ENCODE measurements around the gene GIMAP6.
"Not testable (repeated sequence)": the region's sequence is repeated elsewhere in the genome, so short reads cannot be mapped to it uniquely, and the experiment has no call there.

Gene GIMAP6

GRCh38 chr7:150631866-150632864 is at the start of gene GIMAP6:
TSS of gene GIMAP6 (minus strand) at chr7:150632385. CDS start at chr7:150630142, 2,243 bp downstream.
- DNase-seq (ENCODE audit: low read depth): peak; percentile 16

- DNase-seq (ENCODE audit: low read depth): not testable (repeated sequence)
Measured at GRCh38 chr7:150680364-150680763, 48.2 kb upstream of the GIMAP6 start.

GRCh38 chr7:150678601-150679000 is 46.4 kb upstream of the GIMAP6 start:
- DNase-seq (ENCODE audit: low read depth): not testable (repeated sequence)

GRCh38 chr7:150676854-150677253 is 44.7 kb upstream of the GIMAP6 start:
- not testable (repeated sequence) for DNase-seq (ENCODE audit: low read depth)

GRCh38 chr7:150676276-150676675 is 44.1 kb upstream of the GIMAP6 start:
- not testable (repeated sequence) for DNase-seq (ENCODE audit: low read depth)

GRCh38 chr7:150675714-150676113 is 43.5 kb upstream of the GIMAP6 start:
- DNase-seq (ENCODE audit: low read depth): no peak

GRCh38 chr7:150671798-150672585 is 39.8 kb upstream of the GIMAP6 start:
- DNase-seq (ENCODE audit: low read depth): not testable (repeated sequence)

- no peak for DNase-seq (ENCODE audit: low read depth)
Measured at GRCh38 chr7:150668977-150669376, 36.8 kb upstream of the GIMAP6 start.

GRCh38 chr7:150668472-150668911 is 36.3 kb upstream of the GIMAP6 start:
- DNase-seq (ENCODE audit: low read depth): no peak

GRCh38 chr7:150666412-150666811 is 34.2 kb upstream of the GIMAP6 start:
- no peak for DNase-seq (ENCODE audit: low read depth)

GRCh38 chr7:150665896-150666295 is 33.7 kb upstream of the GIMAP6 start:
- no peak for DNase-seq (ENCODE audit: low read depth)

GRCh38 chr7:150665089-150665748 is 33.0 kb upstream of the GIMAP6 start:
- no peak for DNase-seq (ENCODE audit: low read depth)

- no peak for DNase-seq (ENCODE audit: low read depth)
Measured at GRCh38 chr7:150663802-150664494, 31.8 kb upstream of the GIMAP6 start.

GRCh38 chr7:150662821-150663220 is 30.6 kb upstream of the GIMAP6 start:
- not testable (repeated sequence) for DNase-seq (ENCODE audit: low read depth)

GRCh38 chr7:150660939-150661613 is 28.9 kb upstream of the GIMAP6 start:
- no peak for DNase-seq (ENCODE audit: low read depth)

GRCh38 chr7:150657526-150657925 is 25.3 kb upstream of the GIMAP6 start:
- no peak for DNase-seq (ENCODE audit: low read depth)

- no peak for DNase-seq (ENCODE audit: low read depth)
Measured at GRCh38 chr7:150656047-150656446, 23.9 kb upstream of the GIMAP6 start.

- DNase-seq (ENCODE audit: low read depth): no peak
Measured at GRCh38 chr7:150654692-150655091, 22.5 kb upstream of the GIMAP6 start.

GRCh38 chr7:150649080-150649385 is 16.8 kb upstream of the GIMAP6 start:
- no peak for DNase-seq (ENCODE audit: low read depth)

- no peak for DNase-seq (ENCODE audit: low read depth)
Measured at GRCh38 chr7:150648353-150649079, 16.3 kb upstream of the GIMAP6 start.
